Uterus (tissue), 2 donors: ENCODE data around the gene ZDHHC5.

Source experiments
- POLR2A ChIP-seq, 2 donors: fragments of 450-650 bp; IDR thresholded peaks; one replicate each; pipeline ENCODE4 v1.6.1; 2016; ENCODE audit warnings: antibody characterized with exemption in 2 of 2, mild to moderate bottlenecking in 1 of 2, moderate library complexity in 1 of 2
- TF ChIP-seq, protein P1 (sequence below), 4 experiments: fragments of 200-600 bp in 2 of 4; fragments of 450-650 bp in 2 of 4; sonication (generic) in 2 of 4; IDR thresholded peaks; one replicate each; pipeline ENCODE4 v1.5.1; 2016 to 2019; ENCODE audit warnings: antibody characterized with exemption in 4 of 4, mild to moderate bottlenecking in 2 of 4, moderate library complexity in 1 of 4

DNA sequence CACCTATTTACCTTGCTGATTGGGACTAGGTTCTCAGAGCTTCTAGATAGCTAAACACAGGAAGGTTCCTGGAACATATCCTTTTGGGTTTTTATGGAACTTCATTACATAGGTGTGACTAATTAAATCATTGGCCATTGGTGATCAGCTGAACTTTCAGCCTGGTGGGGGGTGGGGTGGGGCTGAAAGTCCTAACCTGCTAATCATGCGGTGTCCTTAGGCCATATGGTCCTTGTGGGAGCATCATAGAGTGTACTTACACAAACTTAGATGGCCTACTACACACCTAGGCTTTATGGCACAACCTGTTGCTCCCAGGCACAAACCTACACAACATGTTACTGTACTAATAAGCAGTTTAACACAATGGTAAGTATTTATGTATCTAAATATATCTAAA, 64.7 kb downstream of the ZDHHC5 start:
- TF ChIP-seq, protein P1, sequence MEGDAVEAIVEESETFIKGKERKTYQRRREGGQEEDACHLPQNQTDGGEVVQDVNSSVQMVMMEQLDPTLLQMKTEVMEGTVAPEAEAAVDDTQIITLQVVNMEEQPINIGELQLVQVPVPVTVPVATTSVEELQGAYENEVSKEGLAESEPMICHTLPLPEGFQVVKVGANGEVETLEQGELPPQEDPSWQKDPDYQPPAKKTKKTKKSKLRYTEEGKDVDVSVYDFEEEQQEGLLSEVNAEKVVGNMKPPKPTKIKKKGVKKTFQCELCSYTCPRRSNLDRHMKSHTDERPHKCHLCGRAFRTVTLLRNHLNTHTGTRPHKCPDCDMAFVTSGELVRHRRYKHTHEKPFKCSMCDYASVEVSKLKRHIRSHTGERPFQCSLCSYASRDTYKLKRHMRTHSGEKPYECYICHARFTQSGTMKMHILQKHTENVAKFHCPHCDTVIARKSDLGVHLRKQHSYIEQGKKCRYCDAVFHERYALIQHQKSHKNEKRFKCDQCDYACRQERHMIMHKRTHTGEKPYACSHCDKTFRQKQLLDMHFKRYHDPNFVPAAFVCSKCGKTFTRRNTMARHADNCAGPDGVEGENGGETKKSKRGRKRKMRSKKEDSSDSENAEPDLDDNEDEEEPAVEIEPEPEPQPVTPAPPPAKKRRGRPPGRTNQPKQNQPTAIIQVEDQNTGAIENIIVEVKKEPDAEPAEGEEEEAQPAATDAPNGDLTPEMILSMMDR (IDR thresholded peaks at IDR 0.05): no peak
- no peak for TF ChIP-seq POLR2A (IDR thresholded peaks at IDR 0.05)
